Subcutaneous abdominal adipose tissue (tissue), 5 donors: ENCODE results near the gene EPHA5.

Source experiments
- H3K27ac ChIP-seq: one replicate; pipeline ENCODE4 v1.7.0; 2013; ENCODE audit warnings: low read depth, mild to moderate bottlenecking, inconsistent platforms, low read length, moderate library complexity
- H3K27me3 ChIP-seq, 5 donors: one replicate each; pipeline ENCODE4 v1.7.0; 2013; ENCODE audit warnings: low read length in 5 of 5, inconsistent platforms in 1 of 5; ENCODE audit not compliant: control insufficient read depth in 5 of 5, insufficient read depth in 4 of 5
- H3K36me3 ChIP-seq, 5 donors: one replicate each; pipeline ENCODE4 v1.7.0; 2013; ENCODE audit warnings: low read length in 5 of 5; ENCODE audit not compliant: control insufficient read depth in 5 of 5, insufficient read depth in 5 of 5
- H3K4me1 ChIP-seq, 5 donors: one replicate each; pipeline ENCODE4 v1.7.0; 2013; ENCODE audit warnings: low read length in 5 of 5, mild to moderate bottlenecking in 3 of 5, moderate library complexity in 1 of 5; ENCODE audit not compliant: control insufficient read depth in 5 of 5, insufficient read depth in 5 of 5
- H3K4me3 ChIP-seq, 5 donors: one replicate each; pipeline ENCODE4 v1.7.0; 2013; ENCODE audit warnings: low read length in 5 of 5, low read depth in 1 of 5
- H3K9ac ChIP-seq, 5 donors: one replicate each; pipeline ENCODE4 v1.7.0; 2013; ENCODE audit warnings: low read length in 5 of 5, mild to moderate bottlenecking in 4 of 5, moderate library complexity in 3 of 5
- H3K9me3 ChIP-seq, 5 donors: one replicate each; pipeline ENCODE4 v1.7.0; 2013; ENCODE audit warnings: low read length in 5 of 5; ENCODE audit not compliant: control insufficient read depth in 5 of 5
- donor health status: healthy.
- donor health status: healthy.
- donor health status: healthy.
- donor health status: healthy.
- donor health status: healthy.

The EPHA5 gene

DNA sequence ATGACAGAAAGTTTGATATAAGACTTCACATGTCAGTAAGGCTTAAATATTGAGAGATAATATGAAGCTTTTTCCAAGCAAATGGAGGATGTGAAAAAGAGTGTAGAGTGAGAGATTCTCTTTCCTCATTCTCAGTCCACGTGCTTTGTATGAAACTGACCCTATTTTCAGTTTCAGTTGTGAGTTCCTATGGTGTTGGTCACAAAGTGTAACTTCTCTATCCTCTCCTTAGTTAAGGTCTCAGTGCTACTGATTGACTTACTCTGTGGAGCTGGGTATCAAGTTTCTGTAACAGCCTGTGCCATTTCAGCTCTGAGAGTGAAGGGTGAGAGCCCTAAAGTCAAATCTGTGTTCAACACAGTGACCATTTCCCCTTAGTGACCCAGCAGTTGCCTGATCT lies 277.2 kb downstream of the EPHA5 start:
- no peaks in the 10 kb centered on the region for H3K36me3 ChIP-seq
- peaks cover 0 to 12% (median 6%) of the 10 kb centered on the region in 5 donors for H3K9me3 ChIP-seq
- H3K27me3 ChIP-seq = no peaks in the 10 kb centered on the region
- H3K4me3 ChIP-seq = no peak overlapping the region
- no peaks in the 10 kb centered on the region for H3K4me1 ChIP-seq
- no peak overlapping the region for H3K27ac ChIP-seq
- no peak overlapping the region for H3K9ac ChIP-seq

DNA sequence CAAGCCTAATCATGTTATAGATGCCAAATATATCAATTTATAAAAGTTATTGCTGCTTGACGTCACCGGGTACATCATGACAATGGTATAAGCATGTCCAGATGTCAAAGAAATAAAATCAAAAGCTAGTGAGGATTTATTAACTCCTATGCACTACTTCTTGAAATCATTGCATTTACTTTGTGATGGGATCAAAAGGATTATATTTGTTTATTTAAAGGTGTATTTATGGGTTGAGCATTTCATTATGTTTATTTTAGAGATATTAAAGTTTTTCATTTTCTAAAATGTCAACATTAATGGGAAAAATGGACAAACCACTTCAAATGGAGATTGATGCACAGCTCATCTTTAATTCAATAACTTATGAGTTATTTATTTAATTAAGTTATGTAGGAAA lies 277.8 kb downstream of the EPHA5 start:
- Histone ChIP-seq H3K9ac (no peak overlapping the region), H3K4me1 (no peaks in the 10 kb centered on the region), H3K4me3 (no peak overlapping the region), H3K36me3 (no peaks in the 10 kb centered on the region), H3K9me3 (peaks cover 0 to 12% (median 6%) of the 10 kb centered on the region in 5 donors), H3K27ac (no peak overlapping the region), H3K27me3 (no peaks in the 10 kb centered on the region)

DNA sequence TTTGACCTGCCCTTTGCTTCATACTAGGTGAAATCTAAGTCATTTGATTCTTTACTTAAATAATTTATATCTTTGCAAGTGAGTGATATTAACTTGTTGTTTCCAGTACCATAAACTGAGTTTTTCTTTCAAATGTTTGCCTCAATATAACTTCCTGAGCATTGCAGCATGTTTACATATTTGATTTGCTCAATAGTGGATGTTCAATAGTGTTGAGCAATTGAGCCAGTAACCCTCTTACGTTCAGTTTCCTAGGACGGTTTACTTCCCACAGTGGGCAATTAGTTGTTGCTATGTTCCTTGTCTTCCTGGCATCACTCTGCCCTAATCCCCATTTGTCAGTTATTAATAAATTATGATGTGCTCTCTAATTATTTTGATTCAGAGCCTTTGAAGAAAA lies 278.5 kb downstream of the EPHA5 start:
- no peak overlapping the region for H3K9ac ChIP-seq
- H3K27me3 ChIP-seq = no peaks in the 10 kb centered on the region
- peaks cover 0 to 12% (median 4%) of the 10 kb centered on the region in 5 donors for H3K9me3 ChIP-seq
- no peaks in the 10 kb centered on the region for H3K4me1 ChIP-seq
- H3K36me3 ChIP-seq = no peaks in the 10 kb centered on the region
- no peak overlapping the region for H3K27ac ChIP-seq
- H3K4me3 ChIP-seq = no peak overlapping the region

DNA sequence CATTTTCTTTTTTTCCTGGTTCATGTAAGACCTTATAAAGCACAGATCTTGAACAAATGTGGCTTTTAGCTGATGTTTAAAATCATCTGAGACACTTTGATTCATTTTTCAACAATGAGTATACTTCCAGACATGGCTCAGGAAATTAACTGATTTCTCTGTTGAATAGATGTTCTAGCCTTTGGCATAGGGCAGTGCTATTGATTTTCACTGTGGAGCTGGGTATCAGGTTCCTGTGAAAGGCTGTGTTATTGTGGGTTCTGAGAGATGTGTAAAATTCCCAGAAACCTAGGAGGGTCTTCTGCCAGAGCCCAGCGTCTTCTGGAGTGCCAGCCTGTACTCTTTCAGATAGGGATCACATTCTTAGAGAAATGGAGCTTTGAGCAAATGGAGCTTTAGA lies 278.9 kb downstream of the EPHA5 start:
- Histone ChIP-seq H3K36me3 (no peaks in the 10 kb centered on the region), H3K4me1 (no peaks in the 10 kb centered on the region), H3K27me3 (no peaks in the 10 kb centered on the region), H3K4me3 (no peak overlapping the region), H3K9ac (no peak overlapping the region), H3K27ac (no peak overlapping the region), H3K9me3 (peaks cover 0 to 12% (median 3%) of the 10 kb centered on the region in 5 donors)

DNA sequence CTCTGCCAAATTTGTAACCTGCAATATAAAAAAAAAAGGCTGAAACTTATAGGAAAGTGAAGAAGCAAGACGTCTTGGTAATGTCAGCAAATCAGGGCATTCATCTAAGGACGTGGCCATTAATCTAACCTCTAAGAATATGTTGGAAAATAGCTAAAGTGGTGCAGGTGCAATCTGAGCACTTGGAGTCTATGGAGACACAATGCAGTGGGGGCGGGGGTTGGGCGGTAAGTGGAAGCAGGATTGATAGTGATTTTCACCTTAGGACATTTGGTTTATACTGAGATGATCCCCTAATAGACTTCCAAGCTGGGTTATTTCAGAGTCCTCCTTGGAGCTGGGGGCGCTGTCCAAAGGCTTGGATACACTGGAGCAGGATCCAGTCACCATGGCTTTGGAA lies 283.4 kb downstream of the EPHA5 start:
- Histone ChIP-seq H3K4me3 (no peak overlapping the region), H3K4me1 (no peaks in the 10 kb centered on the region), H3K9me3 (no peaks in the 10 kb centered on the region), H3K27me3 (no peaks in the 10 kb centered on the region), H3K36me3 (no peaks in the 10 kb centered on the region), H3K27ac (no peak overlapping the region), H3K9ac (no peak overlapping the region)

DNA sequence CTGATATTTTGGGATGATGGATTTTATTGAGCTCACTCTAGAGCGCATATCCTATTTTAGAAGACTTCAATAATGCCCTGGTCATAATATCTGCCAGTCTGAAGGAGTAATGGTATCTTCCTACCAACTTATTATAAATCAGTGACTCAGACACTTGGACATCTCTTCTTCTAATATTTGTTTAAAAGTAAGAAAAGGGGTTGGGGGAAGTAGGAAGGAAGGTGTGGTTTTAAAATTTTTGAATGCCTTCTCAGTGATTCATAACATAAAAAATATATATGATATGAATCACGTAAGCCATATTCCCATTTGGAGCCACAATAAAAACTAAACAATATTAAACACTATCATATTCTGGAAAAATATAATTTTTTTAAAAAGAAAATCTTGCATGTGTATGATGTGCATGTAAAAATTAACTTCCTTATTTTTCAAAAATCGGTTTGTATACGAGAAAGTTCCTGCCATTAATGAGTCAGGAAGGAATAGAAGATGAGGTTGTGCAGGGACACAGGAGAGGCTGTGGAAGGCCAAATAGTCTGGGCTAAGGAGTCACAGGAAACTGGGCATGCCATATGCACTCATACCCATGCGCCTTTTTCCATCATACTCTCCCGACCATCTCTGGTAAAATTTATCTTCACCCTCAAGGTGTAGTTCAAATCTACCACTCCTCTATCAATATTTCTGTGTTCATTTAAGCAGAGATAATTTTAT lies 286.5 kb downstream of the EPHA5 start:
- no peak overlapping the region for H3K4me3 ChIP-seq
- H3K9ac ChIP-seq = no peak overlapping the region
- H3K36me3 ChIP-seq = no peaks in the 10 kb centered on the region
- H3K9me3 ChIP-seq = no peaks in the 10 kb centered on the region
- H3K4me1 ChIP-seq = no peaks in the 10 kb centered on the region
- no peak overlapping the region for H3K27ac ChIP-seq
- no peaks in the 10 kb centered on the region for H3K27me3 ChIP-seq

DNA sequence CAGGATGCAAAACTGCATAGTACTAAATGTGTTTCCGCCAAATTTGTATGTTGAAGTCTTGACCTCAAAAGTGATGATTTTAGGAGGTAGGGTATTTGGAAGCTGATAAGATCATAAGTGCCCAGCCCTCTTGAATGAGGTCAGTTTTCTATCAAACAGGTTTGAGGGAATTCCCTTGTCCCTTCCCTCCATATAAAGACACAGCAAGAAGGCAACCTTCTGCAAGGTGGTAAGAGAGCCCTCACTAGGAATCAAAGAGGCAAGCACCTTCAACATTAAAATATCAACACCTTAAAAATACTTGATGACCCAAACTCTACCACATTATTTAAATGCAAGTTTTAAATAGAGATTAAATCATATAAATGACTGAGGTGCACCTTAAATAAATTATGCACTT lies 288.6 kb downstream of the EPHA5 start:
- Histone ChIP-seq H3K27me3 (no peaks in the 10 kb centered on the region), H3K9ac (no peak overlapping the region), H3K4me3 (no peak overlapping the region), H3K9me3 (no peaks in the 10 kb centered on the region), H3K4me1 (no peaks in the 10 kb centered on the region), H3K36me3 (no peaks in the 10 kb centered on the region), H3K27ac (no peak overlapping the region)

DNA sequence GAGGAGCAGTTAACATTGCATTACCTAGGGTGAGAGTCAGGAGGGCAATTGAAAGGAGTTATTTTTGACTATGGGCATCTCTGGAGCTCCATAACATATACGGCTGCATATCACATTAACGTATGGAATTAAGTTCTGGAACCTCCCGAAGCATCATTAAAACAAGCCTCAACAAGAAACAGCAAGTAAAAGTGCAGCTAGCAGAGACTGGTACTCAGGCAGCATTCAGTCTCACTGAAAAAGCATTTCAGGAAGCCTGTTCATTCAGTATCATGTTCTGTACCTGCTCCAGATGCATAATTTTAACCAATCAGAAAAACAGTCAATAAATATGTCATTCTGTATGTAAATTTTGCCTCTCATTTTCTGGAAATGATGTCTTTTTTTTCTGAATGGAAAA lies 299.6 kb downstream of the EPHA5 start:
- H3K36me3 ChIP-seq = no peaks in the 10 kb centered on the region
- no peaks in the 10 kb centered on the region for H3K9me3 ChIP-seq
- no peaks in the 10 kb centered on the region for H3K4me1 ChIP-seq
- H3K4me3 ChIP-seq = no peak overlapping the region
- H3K27me3 ChIP-seq = no peaks in the 10 kb centered on the region
- H3K27ac ChIP-seq = no peak overlapping the region
- no peak overlapping the region for H3K9ac ChIP-seq

DNA sequence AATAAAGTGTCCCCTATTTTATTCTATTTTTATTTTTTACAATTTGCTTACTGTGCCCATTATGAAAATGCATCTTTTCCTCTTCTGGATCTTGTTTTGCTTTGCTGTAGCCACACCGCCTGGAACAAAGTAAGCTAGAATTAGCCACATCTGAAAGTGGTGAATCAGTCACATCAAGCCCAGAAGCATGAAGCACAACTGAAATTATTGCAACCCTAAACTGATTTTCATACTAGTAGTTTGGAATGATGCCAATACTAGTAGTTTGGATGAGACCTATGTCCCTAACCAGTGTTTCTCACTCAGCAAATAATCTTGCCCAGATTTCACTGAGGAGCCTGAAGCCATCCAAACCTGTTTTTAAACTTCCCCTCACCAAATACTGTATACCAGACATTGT lies 303.0 kb downstream of the EPHA5 start:
- H3K27me3 ChIP-seq = no peaks in the 10 kb centered on the region
- H3K36me3 ChIP-seq = no peaks in the 10 kb centered on the region
- no peak overlapping the region for H3K9ac ChIP-seq
- H3K9me3 ChIP-seq = no peaks in the 10 kb centered on the region
- H3K27ac ChIP-seq = no peak overlapping the region
- H3K4me1 ChIP-seq = no peaks in the 10 kb centered on the region
- no peak overlapping the region for H3K4me3 ChIP-seq

DNA sequence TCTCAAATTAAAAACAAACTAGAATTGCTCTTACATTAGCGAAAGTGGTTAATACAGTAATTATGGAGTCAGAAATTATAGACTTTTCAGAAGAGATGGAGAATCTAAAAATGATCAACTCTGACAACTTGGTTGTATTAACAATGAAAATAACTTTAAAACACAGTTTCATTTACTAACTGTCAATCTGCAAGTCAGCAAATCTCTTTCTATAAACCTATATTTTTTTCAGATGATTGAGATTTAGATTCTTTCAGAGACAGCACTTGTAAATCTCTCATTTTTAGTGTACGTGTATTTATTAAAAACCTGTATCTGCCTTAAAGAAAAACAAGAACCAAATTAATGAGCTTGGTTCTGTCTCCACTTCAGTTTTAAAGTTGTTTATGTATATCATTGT lies 311.4 kb downstream of the EPHA5 start:
- Histone ChIP-seq H3K27ac (no peak overlapping the region), H3K9ac (no peak overlapping the region)

More for the DNA sequence above, 311.4 kb downstream of the EPHA5 start:
- no peaks in the 10 kb centered on the region for H3K27me3 ChIP-seq
- no peak overlapping the region for H3K4me3 ChIP-seq
- H3K4me1 ChIP-seq = no peaks in the 10 kb centered on the region
- no peaks in the 10 kb centered on the region for H3K9me3 ChIP-seq
- no peaks in the 10 kb centered on the region for H3K36me3 ChIP-seq
